ENCODE data around the gene IGDCC3. TPM values are rescaled to one million over a fixed set of nuclear protein-coding genes. Genes with fewer than 3 reads are reported as not detected.
"Not testable (repeated sequence)": the region's sequence is repeated elsewhere in the genome, so short reads cannot be mapped to it uniquely, and the experiment has no call there.

Gene IGDCC3
- polyA plus RNA-seq, 3 donors = 7.7 to 10.6 (median 9.6) TPM

- DNase-seq = no peak
Measured at GRCh38 chr15:65409036-65409631, 31.3 kb upstream of the IGDCC3 start.

- no peak for DNase-seq
Measured at GRCh38 chr15:65408324-65409035, 30.7 kb upstream of the IGDCC3 start.

- DNase-seq = no peak
Measured at GRCh38 chr15:65406424-65407000, 28.7 kb upstream of the IGDCC3 start.

DNA sequence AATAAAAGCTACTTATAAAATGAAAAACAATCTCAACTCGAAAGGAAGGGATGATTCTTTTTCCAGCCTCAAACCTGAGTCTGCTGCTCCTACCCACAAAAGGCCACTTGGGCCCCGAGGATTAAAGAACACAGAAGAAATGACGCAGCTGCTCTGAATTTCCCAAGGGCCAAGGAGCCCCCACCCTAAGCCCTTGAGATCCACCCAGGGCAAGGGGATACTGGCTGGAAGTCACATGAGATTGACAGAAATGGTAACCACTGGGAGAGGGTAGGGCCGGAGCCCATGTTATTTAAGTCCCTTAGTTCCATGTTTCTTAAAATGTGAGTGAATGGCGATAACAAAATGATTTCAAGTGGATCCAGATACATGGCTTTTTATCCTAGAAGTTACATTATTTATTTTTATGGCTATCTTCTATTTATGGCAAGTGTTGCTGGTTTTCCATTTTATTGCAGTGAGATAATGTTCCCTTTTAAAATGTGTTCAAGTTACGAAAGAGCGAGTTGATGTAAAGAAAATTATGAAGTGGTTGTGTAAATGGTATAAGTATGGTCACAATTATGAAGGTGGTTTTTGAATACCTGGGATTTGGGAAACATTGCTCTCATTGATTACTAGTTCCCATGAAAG, 28.1 kb upstream of the IGDCC3 start:
- DNase-seq = no peak

DNA sequence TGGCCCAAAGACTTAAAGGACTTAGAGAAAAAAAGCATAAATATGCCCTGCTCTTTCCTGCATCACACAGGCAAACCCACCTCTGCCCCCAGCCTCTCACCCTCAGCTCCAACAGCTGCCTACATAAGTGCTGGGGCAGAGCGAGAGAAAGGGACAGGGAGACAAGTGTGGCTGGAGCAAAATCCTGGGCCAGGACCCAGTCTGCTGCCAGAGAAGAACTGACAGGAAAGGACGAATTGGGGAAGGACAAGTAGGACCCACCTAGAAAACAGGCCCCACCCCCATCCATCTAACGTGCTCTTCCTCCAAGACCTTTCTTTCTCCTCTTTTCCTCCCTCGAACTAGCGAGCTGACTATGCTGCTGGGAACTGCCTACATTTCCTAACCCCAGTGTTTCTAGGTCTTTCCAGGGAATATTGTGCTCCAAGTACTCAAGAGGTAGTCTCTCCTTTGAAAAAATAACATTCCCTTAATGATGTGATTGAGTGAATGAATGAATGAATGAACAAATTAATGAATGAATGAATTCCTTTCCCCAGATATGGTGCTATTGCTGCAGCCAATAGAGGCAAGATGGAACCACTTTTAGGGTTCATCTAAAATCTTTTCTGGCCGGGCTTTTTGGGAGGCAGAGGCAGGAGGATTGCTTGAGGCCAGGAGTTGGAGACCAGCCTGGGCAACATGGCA, 26.5 kb upstream of the IGDCC3 start:
- no peak for DNase-seq

- DNase-seq = no peak
Measured at GRCh38 chr15:65402961-65403360, 25.2 kb upstream of the IGDCC3 start.

GRCh38 chr15:65401611-65402240, 23.9 kb upstream of the IGDCC3 start:
- DNase-seq = no peak

GRCh38 chr15:65400760-65401610, 23.2 kb upstream of the IGDCC3 start:
- peak; percentile 87 for DNase-seq

GRCh38 chr15:65399997-65400396, 22.2 kb upstream of the IGDCC3 start:
- DNase-seq = no peak

GRCh38 chr15:65399001-65399706, 21.4 kb upstream of the IGDCC3 start:
- no peak for DNase-seq

- DNase-seq = not testable (repeated sequence)
Measured at GRCh38 chr15:65398486-65398885, 20.7 kb upstream of the IGDCC3 start.

DNA sequence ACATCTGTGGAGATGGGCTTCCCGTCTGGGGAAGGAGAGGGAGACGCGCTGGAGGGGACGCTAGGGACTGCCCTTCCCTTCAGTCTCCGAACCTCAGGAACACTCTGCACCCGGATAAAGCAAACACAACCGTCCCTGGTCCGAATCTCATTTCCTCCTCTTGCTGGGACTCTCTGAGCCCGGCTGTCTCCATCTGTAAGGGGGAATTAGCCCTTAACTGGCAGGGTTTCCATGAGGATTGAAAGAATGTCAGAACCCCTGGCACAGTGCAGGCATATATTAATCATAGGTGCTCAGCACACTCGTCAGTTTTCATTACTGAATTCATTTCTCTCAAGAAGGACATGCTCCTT, 19.1 kb upstream of the IGDCC3 start:
- DNase-seq = no peak

DNA sequence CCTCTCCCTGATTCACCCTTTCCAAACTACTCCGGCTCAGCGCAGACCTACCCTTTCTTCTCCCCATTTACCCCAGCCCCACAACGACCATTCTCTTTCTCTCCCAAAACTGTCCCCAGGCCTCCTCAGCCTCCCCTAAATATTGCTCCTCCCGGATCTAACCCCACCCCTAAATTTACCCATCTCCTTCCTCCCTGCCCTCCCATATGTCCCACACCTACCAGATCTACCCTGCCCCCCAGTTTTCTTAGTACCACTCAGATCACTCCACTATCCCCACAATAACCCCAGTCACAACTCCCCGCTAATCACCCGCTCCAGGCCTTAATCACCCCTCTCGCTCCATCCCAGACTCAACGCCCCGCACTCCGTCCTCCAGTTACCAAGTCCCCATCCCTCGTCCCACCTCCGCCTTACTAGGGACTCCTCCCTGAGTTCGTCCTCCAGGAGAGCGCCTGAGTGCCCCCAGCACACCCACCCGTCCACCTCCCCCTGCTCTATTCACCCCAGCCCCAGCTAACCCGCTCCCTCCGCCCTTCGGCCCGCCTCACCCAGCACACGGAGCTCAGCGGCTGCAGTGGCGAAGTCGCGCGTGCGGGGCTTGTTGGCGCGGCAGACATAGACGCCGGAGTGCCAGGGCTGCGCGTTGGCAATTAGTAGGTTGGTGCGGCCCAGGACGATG, 18.6 kb upstream of the IGDCC3 start:
- DNase-seq = no peak

DNA sequence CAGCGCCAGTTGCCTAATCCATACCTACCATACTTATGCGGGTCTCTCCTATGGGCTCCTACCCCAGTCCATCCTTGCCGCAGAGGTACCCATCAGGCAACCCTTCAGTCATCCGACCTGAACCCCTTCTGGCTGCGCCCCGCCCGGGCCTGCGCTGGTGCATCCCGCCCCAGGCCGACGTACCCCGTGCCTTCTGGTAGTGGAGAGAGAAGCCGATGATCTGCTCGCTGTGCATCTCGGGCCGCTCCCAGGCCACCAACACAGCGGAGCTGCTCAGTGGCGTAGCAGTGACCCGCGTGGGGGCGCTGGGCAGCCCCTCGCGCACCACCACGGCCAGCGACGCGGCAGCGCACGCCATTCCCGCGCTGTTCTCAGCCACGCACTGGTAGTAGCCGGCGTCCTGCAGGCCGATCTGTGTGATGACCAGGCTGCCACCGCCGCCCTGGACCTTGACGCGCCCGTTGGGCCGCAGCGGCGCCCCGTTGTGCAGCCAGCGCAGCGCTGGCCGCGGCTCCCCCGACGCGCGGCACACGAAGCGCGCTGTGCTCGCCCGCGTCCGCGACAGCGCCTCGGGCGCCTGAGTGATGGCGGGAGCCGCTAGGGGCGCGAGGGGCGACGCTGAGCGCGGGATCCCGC, 17.9 kb upstream of the IGDCC3 start:
- no peak for DNase-seq

DNA sequence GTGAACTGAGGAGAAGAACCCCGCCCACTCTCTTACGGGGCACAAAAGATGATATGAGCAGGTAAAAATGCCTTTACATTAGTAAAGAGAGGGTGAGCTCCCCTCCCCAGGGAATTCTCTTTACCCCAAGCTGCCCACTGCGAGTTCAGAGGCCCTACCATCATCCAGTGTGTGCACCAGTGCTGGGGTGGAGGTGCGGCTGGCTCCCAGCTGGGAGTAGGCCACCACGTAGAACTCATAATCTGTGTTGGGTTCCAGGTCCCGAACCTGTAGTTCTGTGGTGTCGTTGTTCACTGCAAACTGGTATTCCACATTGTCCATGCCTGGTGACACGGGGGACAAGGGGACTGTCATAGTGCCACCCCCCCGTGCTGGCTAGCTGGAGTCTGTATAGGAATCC, 17.1 kb upstream of the IGDCC3 start:
- no peak for DNase-seq

DNA sequence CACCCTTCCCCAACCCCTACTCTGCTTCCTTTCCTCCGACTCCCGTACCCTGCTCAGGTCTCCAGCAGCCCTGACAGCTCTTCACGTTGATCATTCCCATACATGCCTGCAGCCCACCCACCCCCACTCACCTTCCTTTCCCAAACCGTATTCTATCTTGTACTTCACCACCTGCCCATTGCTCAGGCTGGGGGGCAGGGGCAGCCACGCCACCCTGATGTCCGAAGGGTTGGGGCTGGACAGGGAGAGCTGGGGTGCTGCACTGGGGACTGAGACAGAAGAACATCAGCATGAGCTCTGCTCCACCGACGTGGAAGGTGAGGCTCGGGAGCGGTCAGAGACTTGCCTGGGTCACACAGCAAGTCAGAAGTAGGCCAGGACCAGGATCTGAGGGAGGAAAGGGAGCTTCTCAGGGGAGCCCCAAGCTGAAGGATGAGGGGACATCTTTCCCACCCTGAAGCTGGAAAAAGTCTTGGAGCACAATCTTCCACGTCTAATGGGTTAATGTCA, 16.5 kb upstream of the IGDCC3 start:
- no peak for DNase-seq

- DNase-seq = no peak
Measured at GRCh38 chr15:65393557-65393956, 15.8 kb upstream of the IGDCC3 start.

DNA sequence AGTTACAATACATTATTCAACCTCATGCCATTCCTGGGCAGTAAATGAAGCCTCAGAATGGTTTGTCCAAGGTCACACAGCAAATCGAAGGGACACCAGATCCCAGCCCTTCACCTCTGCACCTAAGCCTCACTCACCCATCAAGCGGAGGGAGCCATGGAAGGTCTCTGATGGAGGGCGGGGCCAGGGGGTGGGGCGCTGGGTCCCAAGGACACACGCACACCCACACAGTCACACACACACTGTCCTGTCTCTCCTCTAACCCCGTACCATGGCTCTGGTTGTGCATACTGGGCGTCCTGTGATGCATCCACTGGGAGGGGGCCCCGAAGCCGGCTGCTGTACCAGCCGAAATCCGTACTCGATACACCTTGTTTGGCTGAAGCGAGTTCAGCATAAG, 15.3 kb upstream of the IGDCC3 start:
- no peak for DNase-seq

- no peak for DNase-seq
Measured at GRCh38 chr15:65392368-65392767, 14.6 kb upstream of the IGDCC3 start.

Data from renal pelvis (tissue), 4 donors.